HG02870 (cell line): ENCODE data around the gene TNIK.
"Not testable (repeated sequence)": the region's sequence is repeated elsewhere in the genome, so short reads cannot be mapped to it uniquely, and the experiment has no call there.

Experiments used
- ATAC-seq: cut with Tn5 transposase; IDR thresholded peaks from one replicate; pipeline ENCODE4 v1.9.1; 2021; ENCODE audit warnings: mild to moderate bottlenecking, moderate library complexity; ENCODE audit not compliant: unreplicated experiment

Gene TNIK

DNA sequence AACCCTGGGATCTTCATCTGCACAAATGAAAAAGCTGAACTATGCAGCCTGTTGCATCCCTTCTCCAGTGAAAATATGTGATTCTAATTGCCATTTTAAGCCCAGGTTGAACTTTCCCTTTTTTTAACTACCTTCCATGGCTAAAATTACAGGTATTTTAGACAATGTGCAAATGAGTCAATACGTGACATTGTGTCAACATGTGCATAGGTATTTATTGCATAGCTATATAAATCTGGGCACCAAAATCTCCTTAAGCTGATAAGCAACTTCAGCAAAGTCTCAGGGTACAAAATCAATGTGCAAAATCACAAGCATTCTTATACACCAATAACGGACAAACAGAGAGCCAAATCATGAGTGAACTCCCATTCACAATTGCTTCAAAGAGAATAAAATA is 37.4 kb downstream of the TNIK start:
- not testable (repeated sequence) for ATAC-seq

DNA sequence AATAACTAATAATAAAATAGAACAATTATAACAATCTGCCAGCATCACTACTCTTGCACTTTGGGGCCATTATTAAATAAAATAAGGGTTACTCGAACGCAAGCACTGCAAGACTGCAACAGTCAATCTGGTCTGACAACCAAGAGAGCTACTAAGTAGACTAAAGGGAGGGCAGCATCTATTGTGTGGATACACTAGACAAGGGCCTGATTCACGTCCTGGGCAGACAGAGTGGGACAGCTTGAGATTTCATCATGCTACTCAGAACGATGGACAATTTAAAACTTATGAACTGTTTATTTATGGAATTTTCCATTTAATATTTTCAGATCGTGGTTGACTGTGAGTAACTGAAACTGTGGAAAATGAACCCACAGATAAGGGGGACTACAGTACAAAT is 39.5 kb downstream of the TNIK start:
- ATAC-seq, result no peak

DNA sequence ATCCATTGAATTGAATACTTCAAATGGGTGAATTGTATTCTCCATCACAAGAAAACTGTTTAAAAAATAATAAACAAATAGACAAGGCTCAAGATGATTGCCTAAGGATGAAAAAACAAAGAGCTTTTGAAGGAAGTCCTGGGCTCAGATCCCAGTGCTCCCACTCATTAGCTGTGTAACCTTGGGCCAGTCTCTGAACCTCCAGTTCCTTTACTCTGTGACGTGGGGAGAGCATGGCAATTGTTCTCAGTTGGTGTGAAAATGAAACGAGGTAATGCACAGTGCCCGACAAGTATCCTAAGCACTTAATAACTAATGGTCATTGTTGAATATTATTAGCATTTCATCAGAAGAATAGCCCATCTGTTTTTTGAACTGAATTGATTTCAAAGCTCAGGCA is 40.7 kb downstream of the TNIK start:
- ATAC-seq, result no peak

DNA sequence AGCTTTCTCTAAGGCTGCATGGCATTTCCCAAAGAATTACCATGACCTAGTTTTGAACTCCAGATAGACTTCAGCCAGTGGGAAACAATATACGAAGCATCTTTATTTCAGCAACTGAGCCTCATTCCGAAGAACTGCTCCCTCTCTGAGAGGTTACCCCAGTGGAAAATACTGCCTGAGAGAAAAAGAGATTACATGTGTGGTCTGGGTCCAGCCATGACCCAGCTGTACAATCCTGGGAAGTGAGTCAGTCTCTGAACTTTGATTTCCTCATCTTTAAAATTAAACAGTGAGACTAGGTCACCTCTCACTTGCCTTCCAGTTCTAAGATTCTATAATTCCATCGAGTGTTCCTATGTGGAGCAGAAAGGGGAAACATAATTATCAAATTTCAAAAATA is 42.4 kb downstream of the TNIK start:
- no peak for ATAC-seq

DNA sequence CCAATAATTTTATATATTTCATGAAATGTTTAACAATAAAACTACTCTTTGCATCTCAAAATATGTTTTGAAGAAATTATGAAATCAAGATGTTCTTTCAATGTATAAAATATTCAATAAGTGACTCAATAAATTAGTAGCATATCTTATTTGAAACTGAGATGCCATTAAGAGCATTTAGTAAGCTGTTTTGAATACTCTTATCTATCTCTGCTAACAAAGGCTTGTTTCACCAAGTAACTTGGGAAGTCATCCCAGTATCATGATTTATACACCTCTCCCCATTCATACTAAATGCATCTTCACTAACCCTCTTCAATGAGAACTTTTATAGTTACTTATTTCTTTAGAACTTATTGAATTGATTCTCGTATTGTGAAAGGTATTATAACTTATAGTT is 43.1 kb downstream of the TNIK start:
- no peak for ATAC-seq

DNA sequence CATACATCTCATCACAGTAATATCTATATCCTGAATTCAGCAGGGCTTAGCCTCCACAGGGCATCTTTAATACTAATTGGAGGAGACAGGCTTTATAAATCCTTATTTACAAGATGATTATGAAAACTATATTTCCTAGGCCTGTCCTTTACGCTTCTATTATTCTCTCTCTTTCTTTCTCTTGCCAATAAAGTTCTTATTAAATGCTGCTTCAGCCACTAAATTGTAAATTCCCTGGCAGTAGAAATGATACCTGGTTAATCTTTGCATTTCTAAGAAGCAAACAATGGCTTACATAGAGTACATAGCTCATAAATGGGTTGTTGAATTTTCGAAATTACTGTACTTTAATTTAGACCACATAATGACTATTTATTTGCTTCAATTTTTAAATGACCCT is 43.5 kb downstream of the TNIK start:
- ATAC-seq, result no peak

DNA sequence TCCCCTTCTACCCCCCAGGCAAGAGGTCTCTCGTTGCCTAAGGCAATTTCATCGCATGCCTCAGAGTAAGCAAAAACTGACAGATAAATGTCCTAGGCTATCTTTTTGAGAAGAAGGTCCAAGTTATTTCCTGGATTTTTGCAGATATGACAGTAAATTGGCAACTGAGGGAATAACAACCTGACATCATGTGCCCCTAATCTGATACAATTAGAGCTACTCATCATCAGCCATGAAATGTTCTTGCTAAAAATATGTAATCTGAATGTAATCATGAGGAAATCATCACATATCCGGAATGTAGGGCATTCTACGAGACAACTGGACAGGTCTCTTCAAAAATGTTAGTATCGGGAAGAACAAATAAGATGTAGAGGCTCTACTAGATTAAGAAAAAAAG is 44.1 kb downstream of the TNIK start:
- ATAC-seq, result no peak

DNA sequence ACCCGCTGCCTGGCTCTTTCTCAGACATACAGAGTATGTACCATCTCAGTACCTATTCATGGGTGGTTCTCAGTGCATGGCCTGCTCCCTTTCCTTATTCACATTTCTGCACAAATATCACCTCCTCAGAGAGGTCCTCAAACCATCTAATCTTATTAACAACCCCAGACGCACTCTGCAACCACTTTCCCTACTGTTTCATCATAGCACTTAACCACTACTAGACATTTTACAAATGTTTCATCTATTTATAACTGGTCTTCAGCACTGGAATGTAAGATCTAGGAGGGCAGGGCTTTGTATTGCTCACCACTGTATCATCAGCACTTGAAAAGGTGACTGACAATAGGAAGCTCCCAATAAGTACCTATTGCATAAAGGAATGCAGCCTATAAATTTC is 45.1 kb downstream of the TNIK start:
- ATAC-seq, result no peak

DNA sequence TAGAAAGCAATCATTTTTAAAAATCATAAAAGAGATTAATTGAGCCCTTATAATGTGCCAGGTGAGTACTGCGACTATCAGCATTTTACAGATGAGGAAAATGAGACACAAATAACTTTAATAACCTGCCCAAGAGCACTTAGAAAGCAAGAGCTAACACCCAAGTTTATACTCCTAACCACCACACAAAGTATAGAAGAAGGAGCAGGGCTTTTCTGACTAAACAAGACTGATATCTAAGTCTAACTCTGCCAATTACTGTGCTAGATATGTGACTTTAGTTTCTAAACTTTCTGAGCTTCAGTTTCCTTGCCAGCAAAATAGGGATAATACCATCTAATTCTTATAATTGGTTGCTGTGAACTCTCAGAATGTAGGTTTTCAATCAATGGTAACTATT is 47.7 kb downstream of the TNIK start:
- ATAC-seq, result no peak

DNA sequence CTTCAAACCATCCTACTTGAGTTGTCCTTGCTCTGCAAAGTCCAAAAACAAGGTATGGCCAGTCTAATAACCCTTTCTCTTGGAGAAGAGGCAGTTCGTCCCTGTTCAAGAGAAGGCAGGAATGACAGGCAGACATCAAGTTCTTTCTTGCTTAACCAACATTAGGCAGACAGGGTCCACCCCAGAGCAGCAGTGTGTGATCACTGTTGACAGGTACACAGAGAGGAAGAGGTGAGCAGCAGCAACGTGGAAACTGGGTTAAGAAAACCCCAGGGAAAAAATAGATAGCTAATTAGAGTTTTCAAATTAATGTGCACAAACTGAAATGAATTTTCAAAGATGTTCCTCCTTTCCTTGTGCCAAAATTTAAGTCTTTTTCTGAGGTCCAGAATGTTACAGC is 48.2 kb downstream of the TNIK start:
- no peak for ATAC-seq

DNA sequence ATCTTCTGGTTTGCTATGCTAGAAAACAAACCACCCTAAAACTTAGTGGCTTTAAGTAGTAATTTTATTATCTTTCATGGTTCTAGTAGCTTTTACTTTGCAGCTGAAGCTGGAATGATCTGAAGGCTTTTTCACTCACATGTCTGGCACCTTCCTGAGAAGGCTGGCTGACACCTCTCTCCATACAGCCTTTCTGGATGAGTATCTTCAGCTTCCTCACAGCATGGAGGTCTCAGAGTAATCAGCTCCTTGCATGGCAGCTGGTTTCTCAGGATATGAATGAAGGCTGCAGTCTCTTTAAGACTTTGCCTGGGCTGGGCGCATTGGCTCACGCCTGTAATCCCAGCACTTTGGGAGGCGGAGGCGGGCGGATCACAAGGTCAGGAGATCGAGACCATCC is 50.0 kb downstream of the TNIK start:
- ATAC-seq, result no peak

DNA sequence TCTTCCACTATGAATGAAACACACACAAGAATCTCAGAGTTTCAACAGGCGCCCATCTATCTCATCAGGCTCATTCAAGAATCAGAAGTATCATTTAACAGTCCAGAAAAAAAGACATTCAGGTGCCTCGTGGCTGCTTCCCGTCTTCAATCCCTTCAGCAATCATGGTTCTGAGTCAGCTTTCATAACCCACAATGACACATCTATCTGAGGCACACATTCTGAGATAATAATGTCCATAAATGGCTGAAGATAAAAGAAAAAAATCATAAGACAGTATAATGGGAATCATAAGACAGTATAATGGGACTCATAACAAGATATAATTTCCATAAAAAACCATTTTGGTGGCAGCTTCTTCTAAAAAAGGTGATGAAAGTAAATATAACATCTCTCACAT is 52.4 kb downstream of the TNIK start:
- ATAC-seq, result no peak

DNA sequence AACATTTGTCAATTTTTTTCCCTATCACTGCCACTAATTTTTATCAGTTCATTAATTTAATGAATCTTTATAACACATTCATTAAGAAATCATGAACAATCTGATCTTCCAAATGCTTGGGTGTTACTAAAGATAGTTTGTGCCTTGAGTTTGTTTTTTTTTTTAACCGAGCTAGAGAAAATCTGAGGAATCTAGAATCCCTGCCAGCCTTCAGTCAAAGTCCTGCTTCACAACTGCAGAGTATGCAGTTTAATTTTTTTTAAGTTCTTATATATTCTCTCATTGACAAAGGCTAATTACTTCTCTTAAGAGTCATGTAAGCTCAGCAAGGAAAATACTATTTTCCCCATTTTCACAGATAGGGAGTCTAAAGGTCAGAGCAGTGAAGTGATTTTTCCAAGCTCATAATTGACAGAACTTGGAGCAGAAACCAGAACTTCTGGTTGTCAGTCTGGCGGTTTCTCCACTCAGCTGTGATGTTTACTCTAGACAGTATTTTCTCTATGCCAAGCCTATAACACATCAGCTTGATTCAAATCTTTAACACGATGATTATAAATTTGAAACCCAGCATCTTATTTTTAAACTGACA is 55.7 kb downstream of the TNIK start:
- no peak for ATAC-seq

DNA sequence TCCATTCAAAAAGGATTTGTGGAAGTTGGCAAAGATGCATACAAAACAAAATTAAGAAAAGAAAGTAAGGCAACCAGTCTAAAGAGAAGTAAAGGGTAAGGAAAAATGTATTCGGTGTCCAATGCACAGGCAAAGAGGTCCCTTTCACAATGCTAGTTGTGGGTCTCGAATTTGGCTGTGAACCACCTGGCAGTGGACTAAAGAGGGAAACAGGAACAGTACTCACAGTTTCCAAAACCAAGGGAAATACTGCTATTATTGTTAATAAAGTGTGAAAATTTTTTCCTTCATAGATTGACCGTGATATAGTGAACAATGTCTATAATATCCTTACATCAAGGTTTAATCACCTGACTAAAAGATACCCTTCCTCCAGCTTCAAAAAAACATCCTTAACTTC is 57.9 kb downstream of the TNIK start:
- ATAC-seq, result no peak

DNA sequence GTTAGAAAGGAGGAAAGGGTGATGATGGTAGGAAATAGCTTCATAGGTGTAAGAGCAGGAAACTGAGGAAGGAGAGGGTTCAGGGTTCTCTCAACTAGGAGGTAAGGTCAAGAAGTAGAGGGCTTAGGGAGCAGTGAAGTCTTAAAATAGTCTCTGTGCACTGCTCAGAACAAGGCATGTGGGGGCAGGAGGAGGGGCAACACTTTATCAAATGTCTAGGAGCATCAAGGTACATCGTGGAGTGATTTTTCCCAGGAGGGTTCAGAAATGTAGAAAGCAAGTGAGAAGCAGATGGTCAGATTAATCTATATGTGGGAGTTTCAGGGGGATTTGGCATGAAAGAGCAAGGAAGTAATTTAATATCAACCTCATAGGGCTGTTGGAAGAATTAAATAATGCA is 58.8 kb downstream of the TNIK start:
- ATAC-seq, result no peak

DNA sequence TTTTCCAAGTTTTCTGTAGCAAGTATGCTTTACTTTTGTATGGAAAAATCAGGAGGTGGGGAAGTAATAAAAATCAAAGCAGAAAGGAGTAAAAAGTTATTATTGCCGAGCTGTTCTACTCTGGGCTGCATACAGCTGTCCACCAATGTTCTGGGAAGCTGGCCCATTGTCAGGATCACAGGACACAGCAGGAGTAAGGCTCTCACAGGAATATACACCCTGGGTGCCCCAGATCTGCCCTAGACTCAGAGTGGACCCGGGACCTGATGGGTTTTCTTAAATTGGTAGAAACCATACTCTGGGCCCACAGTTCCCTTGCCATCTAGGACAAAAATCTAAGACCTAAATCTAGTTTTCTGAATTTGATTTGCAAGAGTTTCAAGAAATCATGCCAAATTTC is 60.4 kb downstream of the TNIK start:
- no peak for ATAC-seq

DNA sequence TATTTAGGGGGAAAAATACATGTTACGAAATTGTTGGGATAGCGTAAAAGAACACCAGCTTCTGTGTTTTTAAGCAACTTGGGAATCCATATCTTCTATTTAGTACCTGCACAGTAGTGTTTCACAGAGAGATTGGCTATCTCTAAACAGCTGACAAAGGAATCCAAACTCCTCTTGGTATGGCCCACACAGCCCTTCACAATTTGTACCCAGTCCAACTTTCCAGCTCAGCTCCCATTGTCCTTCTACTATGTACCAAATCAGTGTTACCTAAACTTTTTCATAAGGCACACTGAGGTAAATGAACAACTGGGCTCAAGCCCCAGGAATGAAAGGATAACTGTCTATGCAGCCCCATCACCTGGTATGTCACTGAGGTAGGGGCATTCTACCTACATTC is 61.9 kb downstream of the TNIK start:
- no peak for ATAC-seq

DNA sequence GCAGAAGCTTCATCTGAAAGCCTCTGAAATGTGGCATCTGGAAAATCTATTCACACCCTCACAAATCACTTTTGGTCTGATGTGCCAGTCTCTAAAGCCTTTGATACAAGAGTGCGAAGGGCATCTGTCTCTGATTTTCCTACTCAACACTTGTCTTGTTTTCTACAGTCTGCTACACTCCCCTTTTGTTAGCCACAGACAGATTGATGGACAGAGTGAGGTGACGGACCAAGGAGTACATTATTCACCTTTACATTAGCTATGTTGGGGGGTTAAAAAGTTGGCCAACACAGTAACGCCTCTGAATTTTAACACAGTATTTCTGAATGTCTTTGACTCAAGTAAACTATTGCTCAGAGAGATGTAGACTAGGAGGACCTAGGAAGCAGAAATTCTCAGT is 63.1 kb downstream of the TNIK start:
- ATAC-seq, result no peak

DNA sequence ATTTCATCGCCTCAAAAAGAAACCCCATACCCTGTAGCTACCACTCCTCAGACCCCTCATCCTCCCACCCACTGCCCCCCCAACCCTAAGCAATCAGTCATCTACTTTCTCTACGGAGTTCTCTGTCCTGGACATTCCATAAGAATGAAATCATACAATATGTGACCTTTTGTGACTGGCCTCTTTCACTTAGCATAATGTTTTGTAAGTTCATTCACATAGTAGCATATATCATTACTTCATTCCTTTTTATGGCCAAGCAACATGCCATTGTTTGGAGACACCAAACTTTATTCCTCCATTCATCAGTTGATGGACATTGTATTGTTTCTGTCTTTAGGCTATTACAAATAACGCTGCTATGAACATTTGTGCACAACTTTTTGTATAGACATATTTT is 64.2 kb downstream of the TNIK start:
- ATAC-seq, result no peak

DNA sequence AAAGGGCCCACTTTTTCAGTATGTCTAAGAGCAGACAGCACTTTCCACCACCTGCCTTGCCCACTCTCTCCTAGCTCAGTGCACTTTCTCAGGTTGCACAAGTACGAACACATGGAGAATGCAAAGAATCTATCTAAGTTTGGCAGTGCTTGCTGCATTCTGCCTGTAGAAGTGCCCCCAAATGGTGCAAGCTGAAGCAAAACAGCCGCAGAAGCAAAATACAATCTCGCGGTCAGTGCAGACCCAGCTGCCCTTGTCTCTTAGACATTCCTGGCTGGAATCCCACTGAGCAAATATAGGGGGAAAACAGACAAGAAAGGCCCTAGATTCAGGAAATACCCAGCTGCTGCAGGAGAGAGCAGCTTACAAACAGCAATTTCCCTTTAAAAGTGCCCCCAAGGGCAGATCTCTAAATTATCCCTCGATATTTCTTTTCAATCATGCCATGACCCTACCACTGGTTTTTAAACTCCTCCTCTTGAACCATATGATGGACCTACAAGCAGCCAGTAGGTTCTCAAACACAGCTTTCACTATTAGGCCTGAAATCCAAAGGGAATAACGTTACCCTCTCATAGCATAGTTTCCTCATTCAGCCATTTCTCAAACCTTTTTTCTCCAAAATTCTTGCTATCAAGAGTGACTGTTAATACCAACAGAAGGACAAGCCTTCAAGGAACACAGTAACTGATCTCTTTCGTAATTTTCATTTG is 67.0 kb downstream of the TNIK start:
- no peak for ATAC-seq

DNA sequence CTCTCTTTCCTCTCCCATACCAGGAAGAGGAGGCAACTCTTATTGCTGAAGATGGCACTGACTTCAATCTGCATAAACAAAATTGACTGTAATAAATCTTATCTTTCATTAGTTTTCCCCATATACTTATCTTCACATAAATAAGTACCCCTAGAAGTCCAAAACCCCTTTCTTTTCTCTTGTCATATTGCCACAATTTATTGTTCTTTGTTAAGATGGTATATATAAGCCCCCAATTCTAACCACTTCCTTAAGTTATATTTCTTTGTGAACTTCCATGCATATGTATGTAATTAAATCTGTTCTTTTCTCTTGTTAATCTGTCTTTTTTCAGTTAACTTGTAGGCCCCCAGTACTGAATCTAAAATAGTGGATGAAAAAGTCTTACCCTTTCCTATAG is 68.8 kb downstream of the TNIK start:
- ATAC-seq, result no peak

DNA sequence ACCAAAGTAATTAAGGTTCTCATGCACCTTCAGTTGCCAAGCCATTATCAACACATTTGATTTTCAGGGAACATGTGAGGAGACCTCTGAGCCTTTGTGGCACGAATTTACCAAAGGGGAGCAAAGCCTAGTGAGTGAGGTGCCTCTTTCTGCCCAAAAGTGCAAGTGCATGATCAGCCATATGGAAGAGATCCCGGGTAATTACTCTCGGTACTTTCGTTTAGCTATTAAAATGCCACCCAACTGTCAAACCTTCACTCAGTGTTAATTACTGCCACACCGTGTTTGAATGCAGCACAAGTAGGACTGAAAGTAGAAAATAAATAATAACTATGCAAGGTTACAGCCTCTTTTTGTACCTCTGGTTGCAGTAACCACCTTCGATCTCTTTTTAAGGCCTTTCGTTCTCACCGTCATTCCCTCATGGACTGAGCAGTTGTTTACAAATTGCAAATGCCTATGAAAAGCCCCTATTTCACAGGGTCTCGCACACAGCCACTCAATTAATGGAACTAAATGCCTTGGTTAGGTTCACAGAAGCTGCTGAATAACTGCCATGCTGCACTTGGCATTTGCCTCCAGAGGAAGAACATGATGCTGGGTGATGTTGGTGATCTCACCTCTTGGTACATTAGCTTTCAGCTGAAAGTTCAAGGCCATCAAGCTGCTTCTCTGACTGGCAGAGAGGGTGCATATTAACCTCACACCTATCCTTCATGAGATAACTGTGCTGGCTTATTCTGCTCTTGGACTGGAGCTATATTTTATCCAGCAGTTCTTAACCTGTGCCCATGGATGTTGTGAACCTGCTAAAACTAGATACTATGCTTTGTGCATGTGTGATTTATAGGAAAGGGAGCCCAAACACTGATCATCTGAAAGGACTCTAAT is 69.9 kb downstream of the TNIK start:
- no peak for ATAC-seq
